IMR-90 (cell line): ENCODE measurements around the gene PEX14. TPM values are rescaled to one million over a fixed set of nuclear protein-coding genes. Genes with fewer than 3 reads are reported as not detected.

ENCODE experiments used
- ATAC-seq: fragments of 200-7000 bp; cut with Tn5 transposase; 2 replicates; pipeline ENCODE4 v1.9.1; 2020; ENCODE audit warnings: low read depth, mild to moderate bottlenecking, moderate library complexity
- BruUV-seq: library from RNA; stranded (reverse); fragments of 400-500 nt; replicated peaks from 2 replicates; lab custom pipeline; 2021; lab: Mats Ljungman, UMichigan
- CTCF ChIA-PET: fragments of 300-600 bp; formaldehyde crosslinking; extraction: SDS; loops from one replicate; lab custom pipeline; 2021; ENCODE audit warnings: antibody characterized with exemption; lab: Yijun Ruan, JAX
- POLR2A ChIA-PET: fragments of 300-600 bp; sonication (Branson Sonifier 250); formaldehyde crosslinking; loops from one replicate; lab custom pipeline; 2022; ENCODE audit warnings: antibody characterized with exemption; ENCODE audit not compliant: unreplicated experiment; lab: Charles Lee
- DNase-seq: peaks from one replicate; pipeline ENCODE4 v3.0.0; 2013
- H2AFZ ChIP-seq: replicated peaks from 2 replicates; pipeline ENCODE3; 2013; ENCODE audit warnings: low read length, mild to moderate bottlenecking; ENCODE audit not compliant: poor library complexity
- H2AK5ac ChIP-seq: 2 replicates; pipeline ENCODE4 v1.6.1; 2013; ENCODE audit warnings: low read depth, low read length, inconsistent platforms
- H2AK9ac ChIP-seq: replicated peaks from 2 replicates; pipeline ENCODE3; 2013; ENCODE audit warnings: mild to moderate bottlenecking, low read depth, low read length, moderate library complexity; ENCODE audit not compliant: poor library complexity
- H2BK120ac ChIP-seq: 2 replicates; pipeline ENCODE4 v1.6.1; 2013; ENCODE audit warnings: low read depth, low read length, inconsistent platforms
- H2BK15ac ChIP-seq: 3 replicates; pipeline ENCODE4 v1.6.1; 2013; ENCODE audit warnings: low read depth, low read length, inconsistent platforms
- H2BK20ac ChIP-seq: 2 replicates; pipeline ENCODE4 v1.6.1; 2013; ENCODE audit warnings: low read depth, mild to moderate bottlenecking, inconsistent platforms, low read length, moderate library complexity
- H2BK5ac ChIP-seq: 2 replicates; pipeline ENCODE4 v1.6.1; 2013; ENCODE audit warnings: mild to moderate bottlenecking, low read depth, low read length, inconsistent platforms; ENCODE audit not compliant: poor library complexity, severe bottlenecking
- H3K14ac ChIP-seq: replicated peaks from 2 replicates; pipeline ENCODE4 v1.6.1; 2013; ENCODE audit warnings: low read depth, low read length, inconsistent platforms
- H3K18ac ChIP-seq: 2 replicates; pipeline ENCODE4 v1.6.1; 2013; ENCODE audit warnings: low read depth, low read length, control low read depth
- H3K23ac ChIP-seq: 2 replicates; pipeline ENCODE4 v1.6.1; 2013; ENCODE audit warnings: low read depth, low read length, inconsistent platforms
- H3K27ac ChIP-seq: 2 replicates; pipeline ENCODE4 v1.5.1; 2013; ENCODE audit warnings: mild to moderate bottlenecking, control low read depth, low read length; ENCODE audit not compliant: insufficient read depth
- H3K27me3 ChIP-seq: 2 replicates; pipeline ENCODE4 v1.6.1; 2013; ENCODE audit warnings: low read length; ENCODE audit not compliant: control insufficient read depth, insufficient read depth
- H3K36me3 ChIP-seq: 2 replicates; pipeline ENCODE4 v1.6.1; 2013; ENCODE audit warnings: low read length, mixed read lengths; ENCODE audit not compliant: control insufficient read depth, insufficient read depth
- H3K4ac ChIP-seq: 2 replicates; pipeline ENCODE4 v1.6.1; 2013; ENCODE audit warnings: low read depth, low read length, inconsistent platforms
- H3K4me1 ChIP-seq: 2 replicates; pipeline ENCODE4 v1.6.1; 2013; ENCODE audit warnings: low read length, mixed read lengths; ENCODE audit not compliant: control insufficient read depth, insufficient read depth
- H3K4me2 ChIP-seq: 2 replicates; pipeline ENCODE4 v1.6.1; 2013; ENCODE audit warnings: low read depth, mild to moderate bottlenecking, control low read depth, low read length, moderate library complexity
- H3K4me3 ChIP-seq: 2 replicates; pipeline ENCODE4 v1.5.1; 2013; ENCODE audit warnings: low read depth, mild to moderate bottlenecking, control low read depth, low read length, moderate library complexity; ENCODE audit not compliant: insufficient read depth
- H3K56ac ChIP-seq: 2 replicates; pipeline ENCODE4 v1.6.1; 2013; ENCODE audit warnings: low read length, inconsistent platforms; ENCODE audit not compliant: insufficient read depth; ENCODE audit errors: extremely low read depth
- H3K79me1 ChIP-seq, 2 experiments: 2 replicates each; pipeline ENCODE4 v1.6.1; 2013; ENCODE audit warnings: low read length in 2 of 2, inconsistent platforms in 1 of 2, low read depth in 1 of 2
- H3K9ac ChIP-seq: 2 replicates; pipeline ENCODE4 v1.6.1; 2013; ENCODE audit warnings: low read depth, low read length, control low read depth
- H3K9me1 ChIP-seq: 2 replicates; pipeline ENCODE4 v1.6.1; 2013; ENCODE audit warnings: low read length, inconsistent platforms; ENCODE audit not compliant: insufficient read depth
- H3K9me3 ChIP-seq: 2 replicates; pipeline ENCODE4 v1.6.1; 2013; ENCODE audit warnings: low read length; ENCODE audit not compliant: control insufficient read depth, insufficient read depth
- H4K20me1 ChIP-seq: 2 replicates; pipeline ENCODE4 v1.6.1; 2013; ENCODE audit warnings: low read length, inconsistent platforms; ENCODE audit not compliant: insufficient read depth
- H4K5ac ChIP-seq: 2 replicates; pipeline ENCODE4 v1.6.1; 2013; ENCODE audit warnings: mild to moderate bottlenecking, low read depth, low read length, control low read depth
- H4K8ac ChIP-seq, 2 experiments: 2 replicates each; pipeline ENCODE4 v1.6.1; 2013; ENCODE audit warnings: low read depth in 2 of 2, low read length in 2 of 2, control low read depth in 1 of 2, inconsistent platforms in 1 of 2
- H4K91ac ChIP-seq: 2 replicates; pipeline ENCODE4 v1.6.1; 2013; ENCODE audit warnings: low read depth, low read length, inconsistent platforms; ENCODE audit not compliant: insufficient read depth
- BHLHE40 ChIP-seq: fragments of 150-350 bp; IDR thresholded peaks from 2 replicates; pipeline ENCODE4 v1.6.1; 2016; ENCODE audit warnings: mild to moderate bottlenecking, low read depth, low read length
- CHD1 ChIP-seq: IDR thresholded peaks from 2 replicates; pipeline ENCODE4 v1.6.1; 2012; ENCODE audit warnings: low read depth, low read length, improper control_type of control experiment
- CTCF ChIP-seq: conservative IDR thresholded peaks from 2 replicates; pipeline ENCODE4 v1.5.1; 2012; ENCODE audit warnings: mild to moderate bottlenecking, low read depth, low read length, improper control_type of control experiment
- ELK1 ChIP-seq: fragments of 150-350 bp; IDR thresholded peaks from 2 replicates; pipeline ENCODE4 v1.6.1; 2016; ENCODE audit warnings: low read depth, mild to moderate bottlenecking, low read length, moderate library complexity, borderline replicate concordance
- MAFK ChIP-seq: IDR thresholded peaks from 2 replicates; pipeline ENCODE4 v1.6.1; 2012; ENCODE audit warnings: low read depth, low read length, improper control_type of control experiment
- NFE2L2 ChIP-seq: fragments of 150-350 bp; IDR thresholded peaks from 2 replicates; pipeline ENCODE4 v1.6.1; 2016; ENCODE audit warnings: low read depth, mild to moderate bottlenecking, low read length
- POLR2A ChIP-seq: IDR thresholded peaks from 2 replicates; pipeline ENCODE4 v1.6.1; 2012; ENCODE audit warnings: mild to moderate bottlenecking, low read depth, low read length
- RAD21 ChIP-seq: IDR thresholded peaks from 2 replicates; pipeline ENCODE4 v1.6.1; 2012; ENCODE audit warnings: low read length, improper control_type of control experiment
- RCOR1 ChIP-seq: IDR thresholded peaks from 2 replicates; pipeline ENCODE4 v1.6.1; 2012; ENCODE audit warnings: mild to moderate bottlenecking, low read length, improper control_type of control experiment; ENCODE audit not compliant: insufficient replicate concordance
- RFX5 ChIP-seq: IDR thresholded peaks from 2 replicates; pipeline ENCODE4 v1.8.0; 2012; ENCODE audit warnings: low read depth, mild to moderate bottlenecking, low read length, moderate library complexity
- USF2 ChIP-seq: fragments of 150-350 bp; IDR thresholded peaks from 2 replicates; pipeline ENCODE4 v1.6.1; 2017; ENCODE audit warnings: mild to moderate bottlenecking, antibody characterized with exemption, low read length, low read depth
- WGBS, 2 experiments: methylation state at CpG; one replicate each; pipeline versions ENCODE4 v1.1.5 to v1.1.7; 2013; ENCODE audit warnings: missing lambda C conversion rate in 2 of 2; ENCODE audit not compliant: insufficient read length in 1 of 2; ENCODE audit errors: extremely low coverage in 2 of 2; 5-methylcytosine and 5-hydroxymethylcytosine counted together
- dilution Hi-C: fragments of 300-500 bp; cut with HindIII; formaldehyde crosslinking; loops from one replicate; pipeline ENCODE4 v1.14.3; 2018; ENCODE audit warnings: low sequenced_read_pairs; ENCODE audit not compliant: unreplicated experiment
- in situ Hi-C: fragments of 300-500 bp; cut with MboI; formaldehyde crosslinking; loops from 3 replicates; pipeline ENCODE4 v1.14.3; 2019; ENCODE audit warnings: low sequenced_read_pairs, inconsistent platforms, mixed read lengths
- intact Hi-C: fragments of 100-400 bp; cut with micrococcal nuclease; formaldehyde crosslinking; loops from 2 replicates; pipeline ENCODE4 v1.10.0; 2022
- polyA plus RNA-seq, 3 experiments: library from polyadenylated mRNA; depleted of rRNA; stranded (reverse); fragments of >200 nt; gene quantifications; 2 replicates each; pipeline ENCODE4 v1.2.3, GENCODE V29; 2012; ENCODE audit warnings: low replicate concordance in 1 of 3
- total RNA-seq: library from RNA; depleted of rRNA; stranded (reverse); fragments of >200 nt; gene quantifications from 2 replicates; pipeline ENCODE4 v1.2.3, GENCODE V29; 2012

Gene PEX14
- total and polyA plus RNA-seq, 2 of the 4 experiments (the other 2 are of a cell fraction): 9.5 to 22.5 TPM

- CTCF ChIA-PET: no interaction called here
- Histone ChIP-seq H3K79me1 (peaks cover under 1 to 13% of the 10 kb centered on the region in 2 experiments; a peak in 1 of 4 replicates), H4K91ac (no peak overlapping the region), H3K56ac (no peak overlapping the region), H4K5ac (no peak overlapping the region), H2AK9ac (no peak overlapping the region), H2AFZ (no peak overlapping the region), H3K4me1 (peaks cover 5% of the 10 kb centered on the region; the same call in 1 of the 2 replicates), H2BK5ac (no peak overlapping the region), H3K27ac (no peak overlapping the region), H3K23ac (no peak overlapping the region), H3K18ac (no peak overlapping the region), H3K4me3 (no peak overlapping the region), H2BK15ac (no peak overlapping the region), H3K9me1 (no peaks in the 10 kb centered on the region), H3K36me3 (no peaks in the 10 kb centered on the region), H2AK5ac (no peak overlapping the region), H4K8ac (no peak overlapping the region), H3K14ac (no peak overlapping the region), H4K20me1 (peaks cover 4% of the 10 kb centered on the region; the same call in 1 of the 2 replicates), H3K27me3 (no peaks in the 10 kb centered on the region), H3K4ac (no peak overlapping the region), H3K9ac (no peak overlapping the region), H2BK120ac (no peak overlapping the region), H3K4me2 (no peak overlapping the region), H2BK20ac (no peak overlapping the region), H3K9me3 (no peaks in the 10 kb centered on the region)
- in situ Hi-C loops (no loop called here), dilution Hi-C loops (no loop called here), intact Hi-C loops (no loop called here)
- no CpG with 5 or more reads among the region's 5 CpGs for WGBS, 2 experiments
- POLR2A ChIA-PET: interaction anchor here (0.6 kb wide), 1 partner anchor 49 kb away, joined by 6 read pairs; no protein-coding TSS in a partner anchor
- no TSS peak for BruUV-seq
- no peak for TF ChIP-seq MAFK
- TF ChIP-seq RCOR1: no peak
- TF ChIP-seq RAD21: no peak
- TF ChIP-seq RFX5: no peak
- no peak for TF ChIP-seq ELK1
- TF ChIP-seq BHLHE40: no peak
- TF ChIP-seq CHD1: no peak
- no peak for TF ChIP-seq NFE2L2
- TF ChIP-seq CTCF: no peak
- no peak for TF ChIP-seq USF2
- TF ChIP-seq POLR2A: no peak
- ATAC-seq (no peak), DNase-seq (no peak)
Observed at GRCh38 chr1:10589074-10589473, 114.3 kb downstream of the PEX14 start.
